GM12878 (cell line): ENCODE data around the gene OR2T6. TPM values are rescaled to one million over a fixed set of nuclear protein-coding genes. Genes with fewer than 3 reads are reported as not detected.

ENCODE experiments used
- BCL11A ChIP-seq: IDR thresholded peaks from 2 replicates; pipeline ENCODE4 v1.6.1; 2011; ENCODE audit warnings: low read depth, low read length
- E2F4 ChIP-seq: IDR thresholded peaks from 2 replicates; pipeline ENCODE4 v1.6.1; 2012; ENCODE audit warnings: low read depth, low read length, improper control_type of control experiment
- EGR1 ChIP-seq, 2 experiments: IDR thresholded peaks; 1 replicate in 1 of 2; 2 replicates in 1 of 2; pipeline ENCODE4 v1.6.1; 2011 to 2012; ENCODE audit warnings: low read depth in 2 of 2, low read length in 2 of 2, borderline replicate concordance in 1 of 2, mild to moderate bottlenecking in 1 of 2, moderate library complexity in 1 of 2
- EZH2 ChIP-seq: IDR thresholded peaks from 2 replicates; pipeline ENCODE4 v1.6.1; 2012; ENCODE audit warnings: low read depth, mild to moderate bottlenecking, control low read depth, inconsistent platforms, low read length, borderline replicate concordance; ENCODE audit not compliant: control insufficient read depth
- GATAD2B ChIP-seq: fragments of 450-650 bp; conservative IDR thresholded peaks from 2 replicates; pipeline ENCODE4 v1.6.1; 2017; ENCODE audit warnings: low read depth, mild to moderate bottlenecking, moderate library complexity
- IKZF2 ChIP-seq, 2 experiments: fragments of 450-650 bp; IDR thresholded peaks; 2 replicates each; pipeline ENCODE4 v1.6.1; 2017; ENCODE audit warnings: mild to moderate bottlenecking in 2 of 2, moderate library complexity in 2 of 2
- JUND ChIP-seq: IDR thresholded peaks from 2 replicates; pipeline ENCODE4 v1.6.1; 2012; ENCODE audit warnings: low read depth, mild to moderate bottlenecking, low read length, improper control_type of control experiment, moderate library complexity
- KAT2A ChIP-seq: conservative IDR thresholded peaks from 2 replicates; pipeline ENCODE4 v1.6.1; 2011; ENCODE audit warnings: low read depth, low read length; ENCODE audit not compliant: control insufficient read depth
- NFIC ChIP-seq: IDR thresholded peaks from 2 replicates; pipeline ENCODE4 v1.6.1; 2012; ENCODE audit warnings: low read depth, mild to moderate bottlenecking, inconsistent platforms, low read length, moderate library complexity
- NFYB ChIP-seq: IDR thresholded peaks from 2 replicates; pipeline ENCODE4 v1.6.1; 2011; ENCODE audit warnings: low read depth, mild to moderate bottlenecking, low read length, improper control_type of control experiment, moderate library complexity; ENCODE audit not compliant: insufficient read depth
- NKRF ChIP-seq: fragments of 450-650 bp; conservative IDR thresholded peaks from 2 replicates; pipeline ENCODE4 v1.6.1; 2017; ENCODE audit warnings: mild to moderate bottlenecking, moderate library complexity
- PKNOX1 ChIP-seq: fragments of 450-650 bp; IDR thresholded peaks from 2 replicates; pipeline ENCODE4 v1.6.1; 2016; ENCODE audit warnings: mild to moderate bottlenecking
- PML ChIP-seq: IDR thresholded peaks from 2 replicates; pipeline ENCODE4 v1.6.1; 2012; ENCODE audit warnings: low read length, inconsistent platforms
- RAD21 ChIP-seq: IDR thresholded peaks from 2 replicates; pipeline ENCODE4 v1.6.1; 2011; ENCODE audit warnings: mild to moderate bottlenecking, low read depth, low read length, moderate library complexity; ENCODE audit not compliant: insufficient read depth
- RFX5 ChIP-seq: IDR thresholded peaks from 2 replicates; pipeline ENCODE4 v1.6.1; 2011; ENCODE audit warnings: low read depth, low read length, improper control_type of control experiment
- SP1 ChIP-seq: IDR thresholded peaks from one replicate; pipeline ENCODE4 v1.6.1; 2011; ENCODE audit warnings: low read depth, low read length
- TCF7 ChIP-seq: IDR thresholded peaks from 2 replicates; pipeline ENCODE4 v1.6.1; 2014; ENCODE audit warnings: antibody characterized with exemption, borderline replicate concordance
- WRNIP1 ChIP-seq: IDR thresholded peaks from 2 replicates; pipeline ENCODE4 v1.6.1; 2011; ENCODE audit warnings: low read depth, low read length, improper control_type of control experiment, borderline replicate concordance
- ZNF207 ChIP-seq: fragments of 450-650 bp; IDR thresholded peaks from 2 replicates; pipeline ENCODE4 v1.6.1; 2014; ENCODE audit warnings: antibody characterized with exemption, mild to moderate bottlenecking, borderline replicate concordance
- ZNF687 ChIP-seq: fragments of 450-650 bp; IDR thresholded peaks from 2 replicates; pipeline ENCODE4 v1.6.1; 2017; ENCODE audit warnings: mild to moderate bottlenecking, moderate library complexity
- polyA plus RNA-seq, 11 experiments: library from polyadenylated mRNA; depleted of rRNA in 4 of 11; unstranded in 6 of 11; stranded (reverse) in 5 of 11; fragments of >200 nt; fragmentation: Nextera tagmentation in 4 of 11; fragmentation: Illumina TruSeq in 1 of 11; extraction: Ambion mirVana in 4 of 11; extraction: Trizol in 1 of 11; gene quantifications; 1 replicate in 1 of 11; 2 replicates in 10 of 11; pipeline versions ENCODE4 v1.2.1 to v1.2.3, GENCODE V29; 2011 to 2016; ENCODE audit warnings: inconsistent platforms in 2 of 11, missing spikeins in 2 of 11, low read depth in 1 of 11
- total RNA-seq, 4 experiments: library from RNA; depleted of rRNA in 3 of 4; stranded (reverse); fragments of >200 nt in 3 of 4; fragmentation: Illumina TruSeq in 1 of 4; extraction: Trizol in 1 of 4; gene quantifications; 2 replicates each; pipeline versions ENCODE4 v1.2.1 to v1.2.3, GENCODE V29; 2013 to 2021

Gene OR2T6
- total and polyA plus RNA-seq, 10 of the 15 experiments (the other 5 are each of a cell fraction or from before 2014, with no cell fraction given) = not detected

- TF ChIP-seq E2F4 (no peak), RAD21 (no peak), ZNF687 (peak; percentile 35), WRNIP1 (no peak), IKZF2 (IDR thresholded peaks at IDR 0.05) (peak; percentile 51 to 79; a peak in 3 of 4 replicates), NFYB (no peak), NFIC (peak; percentile 88), NKRF (0 out of 2 replicates have a peak, but pooled peaks have one; percentile 24), JUND (no peak), PML (no peak), EGR1 (IDR thresholded peaks at IDR 0.05; ENCODE audit: borderline replicate concordance in 1 of 2, low read depth in 2 of 2, low read length in 2 of 2) (no peak), EZH2 (no peak), RFX5 (no peak), KAT2A (no peak), PKNOX1 (no peak), BCL11A (no peak), SP1 (no peak), GATAD2B (peak; percentile 78; the same call in 1 of the 2 replicates), ZNF207 (no peak), TCF7 (no peak)
Observed at GRCh38 chr1:248406721-248407692, 31.5 kb downstream of the OR2T6 start (continued).
